T-helper 2 cell treated with Interferon-gamma antibody and Interleukin-4, amounts not matched to agents 100 ng/mL and 5 ng/mL, for 36 hours (primary cell): ENCODE measurements around the gene EIF4EBP2. TPM values are rescaled to one million over a fixed set of nuclear protein-coding genes. Genes with fewer than 3 reads are reported as not detected.

ENCODE experiments used
- intact Hi-C: fragments of 100-400 bp; cut with micrococcal nuclease; formaldehyde crosslinking; loops from one replicate; pipeline ENCODE4 v1.15.1; 2023
- total RNA-seq: library from RNA; stranded (reverse); gene quantifications from 2 replicates; pipeline ENCODE4 v1.2.3, GENCODE V29; 2022

Gene EIF4EBP2
- total RNA-seq, 1 donor from 2014 or later, result 61.7 TPM

DNA sequence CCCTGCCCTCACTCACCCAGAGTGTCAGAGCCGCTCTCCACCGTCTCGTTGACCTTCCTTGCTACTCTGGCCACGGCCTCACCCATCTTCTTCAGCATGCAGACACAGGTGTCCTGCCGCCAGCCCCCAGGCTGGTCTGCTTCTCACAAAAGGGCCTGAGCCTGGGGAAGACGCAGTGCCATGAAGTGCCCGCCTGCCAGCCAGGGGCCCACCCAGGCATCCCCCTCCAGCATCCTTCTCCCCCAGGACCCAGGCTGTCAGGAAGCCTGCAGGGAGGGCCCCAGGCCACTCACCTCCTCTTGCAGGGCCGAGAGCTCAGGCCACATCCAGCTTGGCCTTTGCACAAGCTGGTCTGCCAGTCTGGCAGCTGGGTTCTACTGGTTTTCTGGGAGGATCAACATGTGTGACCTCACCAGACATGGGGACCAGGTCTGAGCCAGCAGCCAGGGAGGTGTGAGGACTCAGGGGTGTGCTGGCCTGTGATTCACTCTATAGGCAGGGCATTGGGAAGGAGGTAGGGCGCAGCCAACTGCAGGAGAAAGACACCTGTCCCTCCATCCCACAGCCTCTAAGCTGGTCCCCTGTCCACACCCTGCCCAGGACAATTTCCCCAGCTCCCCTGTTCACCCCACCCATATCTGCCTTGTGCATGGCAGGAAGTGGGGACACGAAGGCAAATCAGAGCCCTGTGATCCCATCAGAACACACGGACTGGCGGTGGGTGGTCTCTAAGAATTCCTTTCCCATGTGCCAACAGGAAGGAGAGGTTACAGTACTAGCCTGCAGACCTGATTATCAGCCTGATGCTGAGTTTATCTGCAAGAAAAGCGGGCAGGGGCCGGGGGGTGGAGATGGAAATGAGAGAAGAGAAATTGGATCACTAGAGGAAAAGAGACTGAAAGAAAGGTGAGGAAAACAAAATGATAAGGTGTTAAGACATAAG lies 27.2 kb upstream of the EIF4EBP2 start:
- intact Hi-C loops, result no loop called here

DNA sequence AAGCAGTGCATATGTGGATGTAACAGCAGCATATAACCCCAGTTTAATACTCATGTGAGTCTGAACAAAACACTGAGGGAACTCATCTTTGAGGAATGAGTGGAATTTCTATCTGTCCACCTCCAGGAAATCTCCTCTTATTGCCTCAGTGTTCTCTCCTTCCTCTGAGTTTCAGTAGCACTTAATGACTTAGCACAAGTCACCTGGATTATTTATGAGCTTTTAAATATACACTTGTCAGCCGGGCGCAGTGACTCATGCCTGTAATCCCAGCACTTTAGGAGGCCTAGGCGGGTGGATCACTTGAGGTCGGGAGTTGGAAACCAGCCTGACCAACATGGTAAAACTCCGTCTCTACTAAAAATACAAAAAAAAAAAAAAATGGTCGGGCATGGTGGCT lies 25.8 kb upstream of the EIF4EBP2 start:
- intact Hi-C loops, result no loop called here

DNA sequence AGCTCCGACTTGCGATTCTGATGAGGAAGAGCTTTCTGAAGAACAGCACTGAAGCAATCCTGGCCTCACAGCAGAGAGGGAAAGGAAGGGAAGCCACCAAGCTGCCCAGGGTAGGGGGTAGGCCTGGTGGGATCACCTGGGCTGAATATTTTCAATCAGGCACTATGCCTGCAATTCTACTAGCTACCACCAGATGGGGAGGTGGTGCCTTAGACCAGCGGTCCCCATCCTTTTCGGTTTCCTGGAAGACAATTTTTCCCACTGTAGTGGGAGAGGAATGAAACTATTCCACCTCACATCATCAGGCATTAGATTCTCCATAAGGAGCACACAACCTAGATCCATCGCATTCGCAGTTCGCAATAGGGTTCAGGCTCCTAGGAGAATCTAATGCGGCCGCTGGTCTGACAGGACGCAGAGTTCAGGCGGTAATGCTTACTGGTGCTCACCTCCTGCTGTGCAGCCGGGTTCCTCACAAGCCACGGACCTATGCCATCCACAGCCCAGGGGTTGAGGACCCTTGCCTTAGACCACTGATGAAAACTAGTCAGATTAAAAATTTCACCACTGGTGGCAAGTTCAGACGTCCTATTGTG lies 24.3 kb upstream of the EIF4EBP2 start:
- intact Hi-C loops, result loop anchor here (5.0 kb wide), 2 partner anchors 98 to 147 kb away; partner anchors contain the start of genes PALD1 and PPA1

DNA sequence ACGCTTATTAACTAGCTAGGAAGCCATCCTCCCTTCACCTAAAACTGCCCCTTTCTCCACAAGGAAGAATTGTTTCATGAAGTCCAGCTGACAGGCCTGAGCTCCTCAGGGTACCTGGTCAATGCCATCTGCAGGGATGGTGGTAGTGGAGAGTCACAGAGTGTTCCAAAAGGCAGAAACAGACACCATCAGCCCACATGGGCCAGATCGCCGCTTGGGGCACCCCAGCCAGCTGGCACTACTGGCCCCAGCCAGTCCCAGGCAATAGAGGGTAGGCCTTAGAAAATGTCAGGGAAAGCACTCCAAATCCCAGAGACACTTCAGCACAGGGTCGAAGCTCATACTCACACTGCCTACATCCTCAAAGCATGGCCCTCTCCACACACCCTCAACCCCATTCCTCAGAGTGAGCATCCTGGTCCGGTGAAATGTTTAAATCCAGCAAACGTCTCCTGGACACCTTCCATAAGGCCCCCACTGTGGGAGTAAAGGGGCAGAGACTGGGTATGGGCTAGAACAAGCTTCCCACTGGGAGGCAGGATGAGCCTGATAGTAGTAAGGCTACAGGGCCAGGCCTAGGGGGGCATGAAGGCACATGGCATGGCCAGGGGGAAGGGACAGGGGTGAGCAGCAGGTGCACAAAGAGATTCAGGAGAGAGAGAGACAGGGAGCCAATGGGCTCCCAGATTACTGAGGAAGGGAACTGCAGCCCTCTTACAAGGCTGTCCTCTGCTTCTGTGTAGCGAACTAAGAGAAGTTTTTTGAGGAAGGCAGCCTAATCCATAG lies 23.4 kb upstream of the EIF4EBP2 start:
- intact Hi-C loops, result loop anchor here (5.0 kb wide), 2 partner anchors 97 to 148 kb away; partner anchors contain the start of genes PALD1 and PPA1

DNA sequence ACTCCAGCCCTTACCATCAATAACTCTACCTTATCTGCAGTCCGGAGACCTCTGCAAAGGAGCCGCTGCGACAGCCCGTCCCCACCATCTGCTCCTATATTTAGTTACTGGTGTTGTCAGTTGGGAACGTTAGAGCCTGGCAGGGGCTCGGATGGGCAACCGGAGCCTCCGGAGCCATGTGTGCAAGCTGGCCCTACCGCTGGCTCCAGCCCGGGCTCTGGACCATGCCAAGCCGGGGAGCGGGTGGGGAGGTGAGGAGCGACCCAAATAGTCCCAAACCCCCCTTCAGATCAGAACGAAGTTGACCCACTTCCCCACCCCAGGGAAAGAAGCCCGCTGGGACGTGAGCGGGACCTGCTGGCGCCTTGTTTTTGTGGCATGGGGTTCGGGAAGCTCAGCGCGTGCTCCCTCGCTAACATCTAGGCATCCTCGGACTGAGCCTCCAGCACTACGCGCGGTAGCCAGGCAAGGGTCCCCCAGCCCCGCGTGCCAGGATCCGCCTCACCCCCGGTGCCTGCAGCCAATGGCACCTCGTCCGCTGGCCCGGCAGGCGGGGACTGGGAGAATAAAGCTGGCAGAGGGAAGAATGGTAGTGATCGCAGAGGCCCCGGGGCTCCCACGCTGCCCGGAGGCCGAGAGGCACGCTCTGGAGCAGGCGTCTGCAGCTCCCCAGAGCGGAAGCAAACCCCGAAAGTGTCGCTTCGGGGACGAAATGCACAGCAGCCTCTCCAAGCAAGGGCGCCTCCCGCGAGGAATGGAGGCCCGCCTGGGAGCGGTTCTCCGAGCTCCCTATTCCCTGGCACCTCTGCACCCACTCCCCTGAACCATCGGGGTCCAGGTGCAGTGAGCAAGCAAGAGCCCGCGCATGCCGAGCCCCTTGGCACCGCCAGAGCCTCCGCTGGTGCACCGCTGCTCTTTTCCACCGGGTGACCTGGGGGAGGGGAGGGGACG lies 22.2 kb upstream of the EIF4EBP2 start:
- intact Hi-C loops, result loop anchor here (1.0 to 5.0 kb wide), 4 partner anchors 24 to 1063 kb away; partner anchors contain the start of genes PALD1 and PPA1

DNA sequence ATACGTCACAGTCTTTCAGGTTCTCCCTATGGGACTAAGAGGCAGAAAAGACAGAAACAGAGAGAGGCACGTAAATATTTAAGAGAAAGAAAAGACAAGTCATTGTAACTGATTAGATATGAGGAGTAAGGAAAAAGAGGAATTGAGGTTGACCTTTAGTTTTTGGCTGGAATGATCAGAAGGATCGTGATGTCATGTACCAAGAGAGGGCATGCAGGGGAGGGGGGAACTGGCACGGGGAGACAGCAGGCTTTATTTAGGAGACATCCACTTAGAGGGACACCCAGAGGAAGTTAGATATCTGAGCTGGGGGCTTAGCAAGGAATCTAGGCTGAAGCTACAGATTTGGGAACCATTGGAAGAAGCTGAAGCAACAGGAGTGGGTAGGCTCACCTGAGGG lies 12.3 kb upstream of the EIF4EBP2 start:
- intact Hi-C loops, result no loop called here

DNA sequence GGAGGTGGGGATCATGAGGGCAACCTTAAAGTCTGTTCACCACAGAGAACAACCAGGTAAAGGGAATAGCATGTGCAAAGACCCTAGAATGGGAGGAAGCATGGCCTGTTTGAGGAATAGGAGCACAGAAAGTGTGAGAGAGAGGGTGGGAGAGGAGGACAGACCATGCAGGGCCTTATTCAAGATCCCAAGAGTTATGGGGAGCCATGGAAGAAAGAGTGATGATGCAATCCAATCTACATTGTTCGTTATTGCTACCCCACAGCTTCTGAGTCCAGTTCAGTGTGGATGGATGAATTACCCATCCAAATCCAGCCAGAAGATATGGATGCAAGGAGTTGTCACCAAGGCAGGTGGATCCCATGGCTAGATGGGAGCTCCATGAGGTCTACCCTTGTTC lies 7.8 kb upstream of the EIF4EBP2 start:
- intact Hi-C loops, result no loop called here

DNA sequence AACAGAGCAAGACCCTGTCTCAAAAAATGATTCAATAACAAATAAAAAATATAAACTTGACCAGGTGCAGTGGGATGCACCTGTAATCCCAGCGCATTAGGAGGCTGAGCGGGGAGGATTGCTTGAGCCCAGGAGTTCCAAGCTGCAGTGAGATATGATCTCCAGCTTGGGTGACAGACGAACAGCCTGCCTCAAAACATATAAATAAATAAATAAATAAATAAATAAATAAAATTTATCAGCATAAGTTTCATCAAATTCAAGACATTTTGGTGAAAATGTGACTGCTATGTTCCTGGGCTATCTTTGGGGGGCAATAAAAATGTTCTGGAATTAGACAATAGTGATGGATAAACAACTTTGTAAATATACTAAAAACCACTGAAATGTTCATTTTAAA lies 4.8 kb upstream of the EIF4EBP2 start:
- intact Hi-C loops, result no loop called here

DNA sequence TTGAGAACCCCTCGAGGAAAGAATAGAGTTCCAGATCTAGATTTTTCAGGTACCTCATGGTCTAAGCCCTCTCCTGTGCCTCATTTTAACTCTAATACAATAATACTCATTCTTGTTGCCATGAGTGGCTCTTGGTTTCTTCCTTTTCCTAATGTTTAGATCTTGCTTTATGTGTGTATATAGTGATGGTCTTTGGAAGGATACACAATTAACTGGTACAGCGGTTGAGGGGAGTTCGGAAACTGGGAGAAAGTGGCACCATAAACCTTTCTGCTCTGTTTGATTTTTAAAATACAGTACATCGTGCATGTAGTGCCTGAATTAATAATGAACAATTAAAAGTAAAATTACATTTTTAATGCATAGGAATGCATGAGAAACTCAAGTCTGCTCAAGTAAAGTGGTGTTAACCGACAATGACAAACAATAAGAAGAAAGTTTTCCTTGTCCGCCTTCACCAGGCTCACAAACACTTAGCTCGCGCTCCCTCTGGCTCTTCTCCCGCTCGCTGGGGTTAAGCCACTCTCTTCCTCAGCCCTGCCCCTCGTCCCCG lies 386 bp upstream of the EIF4EBP2 start:
- intact Hi-C loops, result loop anchor here (1.0 kb wide), 2 partner anchors 170 to 233 kb away; partner anchors contain the start of genes PPA1 and SAR1A

DNA sequence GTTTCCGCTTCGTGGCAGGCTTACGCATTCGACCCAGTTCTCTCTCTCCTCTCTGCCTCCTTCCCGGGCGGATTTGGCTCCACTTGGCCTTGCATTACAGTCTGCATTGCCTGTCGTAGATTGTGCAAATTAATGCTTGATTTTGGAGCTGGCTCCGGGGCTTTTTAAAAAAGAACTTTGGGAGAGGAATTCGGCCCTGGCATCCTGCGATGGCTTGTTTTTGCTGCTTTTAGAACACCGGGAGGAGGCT lies 767 bp downstream of the EIF4EBP2 start:
- intact Hi-C loops, result loop anchor here (1.0 kb wide), 3 partner anchors 22 to 234 kb away; partner anchors contain the start of genes LRRC20, PPA1 and SAR1A

DNA sequence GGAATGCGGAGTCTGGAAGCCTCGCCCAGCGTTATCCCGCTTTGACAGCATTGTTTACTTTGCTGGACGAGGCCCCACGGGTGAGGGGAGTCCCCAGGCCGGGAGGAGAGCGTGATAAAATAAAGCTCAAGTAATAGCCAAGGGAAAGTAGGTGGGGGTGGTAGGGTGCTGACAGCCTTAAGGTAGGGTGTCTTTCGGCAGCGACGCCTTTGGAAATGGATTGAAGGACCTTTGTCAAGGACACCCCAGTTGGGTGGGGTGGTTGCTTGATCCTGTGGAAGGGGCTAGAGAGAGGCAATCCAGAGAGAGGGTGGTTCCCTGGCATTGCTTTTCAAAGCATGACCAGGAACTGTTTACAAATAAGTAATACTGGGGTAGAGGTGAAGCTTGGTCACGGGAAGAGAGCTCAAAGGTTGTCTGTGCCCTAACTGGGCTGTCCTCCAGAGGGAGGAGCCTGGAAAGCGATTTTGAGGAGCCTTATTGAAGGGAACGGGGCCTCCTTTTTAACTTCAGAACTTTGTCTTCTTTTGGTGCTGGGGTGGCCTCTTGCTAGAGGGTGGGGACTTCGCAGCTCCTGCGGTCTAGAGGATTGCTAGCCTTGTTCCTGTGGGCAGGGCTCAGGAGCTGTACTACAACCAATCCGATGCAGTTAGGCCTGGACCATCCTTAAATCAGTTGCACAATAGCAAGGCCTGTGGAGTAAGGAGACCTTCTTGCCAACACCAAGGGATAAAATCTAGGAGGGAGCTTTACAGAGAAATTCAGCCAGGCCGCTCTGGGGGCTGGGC lies 1.3 kb downstream of the EIF4EBP2 start:
- intact Hi-C loops, result loop anchor here (1.0 kb wide), 1 partner anchor 23 kb away; the partner anchor contains the start of gene LRRC20

DNA sequence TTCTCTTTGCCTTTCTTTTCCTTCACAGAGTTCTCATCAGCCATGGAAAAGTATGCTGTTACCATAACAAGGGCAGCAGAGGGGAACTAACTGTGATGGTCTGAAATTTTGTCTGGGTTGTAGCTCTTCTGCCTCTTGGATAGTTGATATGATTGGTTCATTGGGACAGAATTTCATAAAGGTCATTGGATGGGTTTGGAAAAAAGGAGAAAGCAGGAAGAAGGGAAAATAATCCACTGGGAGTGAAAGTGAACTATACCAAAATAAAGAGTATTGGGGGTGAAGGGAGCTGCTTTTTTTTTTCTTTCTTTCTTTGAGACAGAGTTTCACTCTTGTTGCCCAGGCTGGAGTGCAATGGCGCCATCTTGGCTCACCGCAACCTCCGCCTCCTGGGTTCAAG lies 5.8 kb downstream of the EIF4EBP2 start:
- intact Hi-C loops, result no loop called here

DNA sequence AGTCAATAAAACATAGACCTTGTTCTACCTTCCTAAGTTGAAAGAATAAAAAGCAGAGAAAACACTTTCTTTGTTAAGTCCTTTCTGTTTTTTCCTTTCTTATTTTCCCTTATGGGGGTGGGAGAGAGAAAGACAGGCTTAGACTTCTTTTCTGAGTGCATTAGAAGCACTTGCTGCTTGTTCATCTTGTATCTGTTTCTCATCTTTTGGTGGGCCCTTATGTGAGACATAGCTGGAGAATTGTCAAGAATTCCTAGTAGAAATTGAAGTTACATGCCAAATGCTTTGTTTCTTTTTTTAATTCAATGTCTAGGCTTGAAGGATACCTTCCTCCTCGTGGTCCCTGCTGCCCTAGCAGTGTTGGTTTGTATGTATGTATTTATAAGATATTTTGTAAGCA lies 6.7 kb downstream of the EIF4EBP2 start:
- intact Hi-C loops, result no loop called here

DNA sequence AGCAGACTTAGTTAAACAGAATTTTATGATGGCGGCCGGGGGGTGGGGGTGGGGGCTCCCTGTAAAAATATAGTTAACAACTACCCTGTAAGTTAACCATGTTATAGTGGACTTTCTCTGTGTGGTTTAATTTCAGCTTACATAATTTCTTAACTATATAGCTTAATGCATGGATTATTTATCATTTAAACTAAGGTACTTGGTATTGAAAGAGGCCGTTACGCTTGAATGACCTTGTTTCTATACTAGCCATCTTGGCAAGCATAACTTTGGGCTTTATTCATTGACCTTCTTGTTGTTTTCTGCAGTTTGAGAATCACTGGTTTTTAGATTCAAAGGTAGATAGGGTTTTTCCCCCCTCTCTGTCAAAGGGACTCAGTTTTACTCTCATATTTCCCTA lies 8.4 kb downstream of the EIF4EBP2 start:
- intact Hi-C loops, result no loop called here

DNA sequence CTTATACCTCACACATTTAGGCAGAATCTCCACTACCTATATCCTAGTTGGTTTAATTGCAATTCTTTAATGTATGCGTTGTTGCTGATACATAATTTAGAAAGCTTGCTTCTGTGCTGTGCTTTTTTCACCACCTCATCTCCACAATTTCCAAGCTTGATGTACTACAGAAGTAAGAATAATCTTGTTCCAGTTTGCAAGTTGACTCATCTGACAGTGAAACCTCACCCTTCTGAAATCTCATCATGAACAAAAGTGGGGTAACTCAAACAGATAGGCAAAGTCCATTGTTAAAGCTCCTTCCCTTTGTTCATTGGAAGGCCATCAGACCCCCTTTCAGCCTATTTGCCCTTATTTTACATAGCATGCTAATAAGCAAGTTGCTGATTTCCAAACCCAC lies 13.6 kb downstream of the EIF4EBP2 start:
- intact Hi-C loops, result no loop called here

DNA sequence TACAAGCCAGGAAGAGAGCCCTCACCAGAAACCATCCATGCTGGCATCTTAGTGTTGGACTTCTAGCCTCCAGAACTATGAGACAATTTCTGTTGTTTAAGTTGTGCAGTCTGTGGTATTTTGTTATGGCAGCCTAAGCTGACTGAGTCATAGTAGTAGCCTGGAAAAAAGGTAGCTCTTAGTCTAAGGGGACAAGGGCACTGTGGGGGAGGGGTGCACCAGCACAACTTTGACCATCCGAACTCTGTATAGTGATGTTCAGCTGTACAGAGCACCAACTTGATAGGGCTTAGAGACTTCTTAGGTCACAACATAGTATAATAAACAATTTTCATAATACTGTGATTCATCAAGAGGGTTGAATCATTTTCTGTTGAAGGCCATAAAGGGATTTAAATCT lies 14.3 kb downstream of the EIF4EBP2 start:
- intact Hi-C loops, result no loop called here

DNA sequence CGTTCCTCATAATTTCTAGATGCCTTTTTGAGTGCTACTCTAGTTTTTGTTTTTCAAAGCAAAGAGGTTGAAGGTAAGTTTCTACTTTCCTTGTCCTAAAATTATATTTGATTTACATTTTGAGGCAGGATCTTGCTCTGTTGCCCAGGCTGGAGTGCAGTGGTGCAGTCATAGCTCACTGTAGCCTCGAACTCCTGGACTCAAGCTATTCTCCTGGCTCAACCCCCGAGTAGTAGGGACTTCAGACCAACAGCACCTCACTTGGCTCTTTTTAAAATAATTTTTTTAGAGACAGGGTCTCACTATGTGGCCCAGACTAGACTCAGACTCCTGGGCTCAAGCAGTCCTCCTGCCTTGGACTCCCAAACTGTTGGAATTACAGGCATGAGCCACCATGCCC lies 14.8 kb downstream of the EIF4EBP2 start:
- intact Hi-C loops, result no loop called here

DNA sequence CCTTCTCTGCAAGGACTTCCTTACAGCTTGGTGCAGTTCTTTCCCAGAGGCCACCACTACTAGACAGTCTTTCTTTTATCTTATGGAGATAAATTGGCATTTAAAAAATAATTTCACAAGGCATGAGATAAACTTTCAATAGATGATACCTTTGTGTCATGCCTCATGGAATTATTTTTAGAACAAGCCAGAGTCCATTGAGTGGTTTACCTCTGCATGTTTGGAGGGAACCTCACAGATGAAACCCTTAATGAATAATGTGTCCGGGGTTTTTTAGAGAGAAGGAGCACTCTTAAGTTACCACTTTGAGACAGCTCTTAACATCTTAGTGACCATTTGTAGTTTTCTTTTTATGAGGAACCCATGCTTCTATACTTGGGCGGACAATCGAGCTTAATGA lies 20.4 kb downstream of the EIF4EBP2 start:
- intact Hi-C loops, result no loop called here

DNA sequence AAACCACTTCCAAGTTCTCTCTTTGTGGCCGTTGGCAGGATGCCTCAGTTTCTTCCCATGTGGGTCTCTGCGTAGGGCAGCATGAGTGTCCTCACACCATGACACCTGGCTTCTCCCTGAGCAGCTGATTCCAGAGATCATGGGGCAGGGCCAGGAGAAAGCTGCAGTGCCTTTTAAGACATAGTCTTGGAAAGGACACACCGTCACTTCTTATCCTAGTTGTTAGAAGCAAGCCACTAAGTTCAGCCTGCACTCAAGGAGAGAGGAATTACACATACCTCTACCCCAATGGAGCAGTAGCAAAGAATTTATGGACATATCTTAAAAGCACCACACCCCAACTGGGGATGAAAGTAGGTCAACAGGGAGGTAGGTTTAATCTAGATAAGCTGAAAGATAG lies 21.2 kb downstream of the EIF4EBP2 start:
- intact Hi-C loops, result no loop called here

DNA sequence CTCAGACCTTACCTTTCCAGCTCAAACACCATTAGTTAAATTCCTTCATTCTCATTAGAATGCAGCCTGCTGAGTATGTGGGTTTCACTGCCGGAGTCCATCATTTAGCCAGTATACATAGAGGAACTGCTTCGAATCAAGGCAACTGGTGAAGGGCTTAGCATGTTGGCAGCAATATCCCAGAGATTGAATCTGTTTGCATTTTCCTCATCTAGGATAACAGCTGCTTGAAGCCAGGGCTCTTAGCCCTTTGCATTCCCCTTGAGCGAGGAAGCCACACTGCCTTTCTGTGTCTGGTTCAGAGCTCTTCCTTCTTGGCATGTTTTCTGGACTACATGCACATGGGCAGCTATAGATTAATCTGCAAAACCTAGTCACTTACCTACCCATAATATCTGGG lies 22.9 kb downstream of the EIF4EBP2 start:
- intact Hi-C loops, result no loop called here
